Measurements from ENCODE around the gene CRTC2.
"Not testable (repeated sequence)": the region's sequence is repeated elsewhere in the genome, so short reads cannot be mapped to it uniquely, and the experiment has no call there.

Gene CRTC2, protein sequence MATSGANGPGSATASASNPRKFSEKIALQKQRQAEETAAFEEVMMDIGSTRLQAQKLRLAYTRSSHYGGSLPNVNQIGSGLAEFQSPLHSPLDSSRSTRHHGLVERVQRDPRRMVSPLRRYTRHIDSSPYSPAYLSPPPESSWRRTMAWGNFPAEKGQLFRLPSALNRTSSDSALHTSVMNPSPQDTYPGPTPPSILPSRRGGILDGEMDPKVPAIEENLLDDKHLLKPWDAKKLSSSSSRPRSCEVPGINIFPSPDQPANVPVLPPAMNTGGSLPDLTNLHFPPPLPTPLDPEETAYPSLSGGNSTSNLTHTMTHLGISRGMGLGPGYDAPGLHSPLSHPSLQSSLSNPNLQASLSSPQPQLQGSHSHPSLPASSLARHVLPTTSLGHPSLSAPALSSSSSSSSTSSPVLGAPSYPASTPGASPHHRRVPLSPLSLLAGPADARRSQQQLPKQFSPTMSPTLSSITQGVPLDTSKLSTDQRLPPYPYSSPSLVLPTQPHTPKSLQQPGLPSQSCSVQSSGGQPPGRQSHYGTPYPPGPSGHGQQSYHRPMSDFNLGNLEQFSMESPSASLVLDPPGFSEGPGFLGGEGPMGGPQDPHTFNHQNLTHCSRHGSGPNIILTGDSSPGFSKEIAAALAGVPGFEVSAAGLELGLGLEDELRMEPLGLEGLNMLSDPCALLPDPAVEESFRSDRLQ

GRCh38 chr1:153958111-153958960 lies at the start of gene CRTC2:
Gene CRTC2, minus strand, starts transcription at chr1:153958612. Its CDS starts 115 bp downstream, at chr1:153958497.
- no peak for TF ChIP-seq ZNF274 (IDR thresholded peaks at IDR 0.05; ENCODE audit: low read depth, low read length)
- H3K4me3 ChIP-seq (ENCODE audit: low read length), result peak within 1 kb of the TSS; percentile 82

- TF ChIP-seq ZNF274 (IDR thresholded peaks at IDR 0.05; ENCODE audit: low read depth, low read length), result no peak
- H3K4me3 ChIP-seq (ENCODE audit: low read length), result no peak overlapping the region
Observed at GRCh38 chr1:154006136-154006535, 47.7 kb upstream of the CRTC2 start.

DNA sequence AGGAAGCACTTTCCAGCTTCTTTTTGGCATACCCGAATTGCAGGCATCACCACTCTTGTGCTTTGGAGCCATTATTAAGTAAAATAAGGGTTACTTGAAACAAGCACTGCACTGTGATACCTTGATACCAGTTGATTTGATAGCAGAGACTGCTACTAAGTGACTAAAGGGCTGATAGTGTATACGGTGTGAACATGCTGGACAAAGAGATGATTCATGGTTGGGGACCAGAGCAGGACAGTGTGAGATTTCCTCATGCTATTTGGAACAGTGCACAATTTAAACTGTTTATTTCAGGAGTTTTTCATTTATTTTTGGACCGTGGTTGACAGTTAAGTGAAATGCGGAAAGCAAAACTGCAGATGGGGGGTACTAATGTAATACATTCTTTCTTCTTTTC lies 42.0 kb upstream of the CRTC2 start:
- no peak for TF ChIP-seq ZNF274 (IDR thresholded peaks at IDR 0.05; ENCODE audit: low read depth, low read length)

DNA sequence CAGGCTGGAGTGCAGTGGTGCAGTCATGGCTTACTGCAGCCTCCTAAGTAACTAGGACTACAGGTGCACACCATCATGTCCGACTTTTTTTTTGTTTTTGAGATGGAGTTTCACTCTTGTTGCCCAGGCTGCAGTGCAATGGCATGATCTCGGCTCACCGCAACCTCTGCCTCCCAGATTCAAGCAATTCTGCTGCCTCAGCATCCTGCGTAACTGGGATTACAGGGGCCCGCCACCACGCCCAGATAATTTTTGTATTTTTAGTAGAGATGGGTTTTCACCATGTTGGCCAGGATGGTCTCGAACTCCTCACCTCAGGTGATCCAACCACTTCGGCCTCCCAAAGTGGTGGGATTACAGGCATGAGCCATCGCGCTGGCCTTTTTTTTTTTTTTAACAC lies 38.5 kb upstream of the CRTC2 start:
- H3K4me3 ChIP-seq (ENCODE audit: low read length), result not testable (repeated sequence)

More for the DNA sequence above, 42.0 kb upstream of the CRTC2 start:
- no peak overlapping the region for H3K4me3 ChIP-seq (ENCODE audit: low read length)

DNA sequence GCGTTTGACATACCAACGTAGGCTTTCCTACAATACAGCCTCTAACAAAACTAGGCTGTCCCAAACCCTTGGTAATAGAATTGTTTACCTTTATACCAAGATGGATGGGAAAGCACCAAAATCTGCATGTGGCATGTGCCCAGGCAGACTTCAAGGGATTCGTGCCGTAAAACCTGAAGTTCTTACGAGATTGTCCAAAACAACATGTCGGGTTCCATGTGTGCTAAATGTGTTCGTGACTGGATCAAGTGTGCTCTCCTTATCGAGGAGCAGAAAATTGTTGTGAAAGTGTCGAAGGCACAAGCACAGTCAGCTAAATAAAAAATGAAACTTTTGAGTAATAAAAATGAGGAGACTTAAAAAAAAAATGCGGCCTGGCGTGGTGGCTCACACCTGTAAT lies 37.2 kb upstream of the CRTC2 start:
- TF ChIP-seq ZNF274 (IDR thresholded peaks at IDR 0.05; ENCODE audit: low read depth, low read length), result no peak
- no peak overlapping the region for H3K4me3 ChIP-seq (ENCODE audit: low read length)

DNA sequence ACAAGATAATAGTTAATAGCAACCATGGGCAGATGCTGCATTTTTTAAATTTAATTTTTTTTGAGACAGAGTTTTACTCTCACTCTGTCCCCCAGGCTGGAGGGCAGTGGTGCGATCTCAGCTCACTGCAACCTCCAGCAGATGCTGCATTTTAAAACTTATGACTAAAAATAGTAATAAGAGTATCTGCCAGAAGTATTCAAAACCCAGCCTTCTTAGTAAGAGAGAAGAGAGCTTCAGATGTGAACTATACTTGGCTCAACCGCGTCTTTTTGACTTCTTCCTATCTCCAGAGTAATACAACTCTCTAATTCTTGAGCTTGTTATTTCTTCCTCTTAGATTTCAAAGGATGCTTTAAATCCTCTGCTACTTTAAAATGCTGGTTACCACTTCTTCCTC lies 36.8 kb upstream of the CRTC2 start:
- TF ChIP-seq ZNF274 (IDR thresholded peaks at IDR 0.05; ENCODE audit: low read depth, low read length), result no peak
- H3K4me3 ChIP-seq (ENCODE audit: low read length), result no peak overlapping the region

GRCh38 chr1:153991806-153992205 lies 33.4 kb upstream of the CRTC2 start:
- TF ChIP-seq ZNF274 (IDR thresholded peaks at IDR 0.05; ENCODE audit: low read depth, low read length), result no peak
- peak overlapping the region; percentile 67 for H3K4me3 ChIP-seq (ENCODE audit: low read length)

- H3K4me3 ChIP-seq (ENCODE audit: low read length), result peak overlapping the region; percentile 67
- TF ChIP-seq ZNF274 (IDR thresholded peaks at IDR 0.05; ENCODE audit: low read depth, low read length), result no peak
Observed at GRCh38 chr1:153991151-153991630, 32.8 kb upstream of the CRTC2 start.

GRCh38 chr1:153990468-153991150 lies 32.2 kb upstream of the CRTC2 start, which contains the start of gene RPS27:
Gene RPS27, plus strand, starts transcription at chr1:153990762. Its CDS starts 35 bp downstream, at chr1:153990797.
- H3K4me3 ChIP-seq (ENCODE audit: low read length), result peak within 1 kb of the TSS; percentile 67
- TF ChIP-seq ZNF274 (IDR thresholded peaks at IDR 0.05; ENCODE audit: low read depth, low read length), result no peak

GRCh38 chr1:153987621-153988020 lies 29.2 kb upstream of the CRTC2 start:
- no peak overlapping the region for H3K4me3 ChIP-seq (ENCODE audit: low read length)
- no peak for TF ChIP-seq ZNF274 (IDR thresholded peaks at IDR 0.05; ENCODE audit: low read depth, low read length)

GRCh38 chr1:153985941-153986761 lies 27.7 kb upstream of the CRTC2 start, which contains the start of gene RAB13:
Gene RAB13, minus strand, starts transcription at chr1:153986339. Its CDS starts 103 bp downstream, at chr1:153986236.
- TF ChIP-seq ZNF274 (IDR thresholded peaks at IDR 0.05; ENCODE audit: low read depth, low read length), result no peak

GRCh38 chr1:153985341-153985912 lies 27.0 kb upstream of the CRTC2 start:
- no peak for TF ChIP-seq ZNF274 (IDR thresholded peaks at IDR 0.05; ENCODE audit: low read depth, low read length)
- H3K4me3 ChIP-seq (ENCODE audit: low read length), result peak overlapping the region; percentile 51

More at GRCh38 chr1:153985941-153986761, 27.7 kb upstream of the CRTC2 start, which contains the start of gene RAB13:
- peak within 1 kb of the TSS; percentile 79 for H3K4me3 ChIP-seq (ENCODE audit: low read length)
